GM12801 (cell line): ENCODE results near the gene SH3BP1.

Experiments
- CTCF ChIP-seq: IDR thresholded peaks from one replicate; pipeline ENCODE4 v1.5.1; 2011; ENCODE audit warnings: control low read depth; ENCODE audit not compliant: insufficient read length; ENCODE audit errors: extremely low read depth

Gene SH3BP1

DNA sequence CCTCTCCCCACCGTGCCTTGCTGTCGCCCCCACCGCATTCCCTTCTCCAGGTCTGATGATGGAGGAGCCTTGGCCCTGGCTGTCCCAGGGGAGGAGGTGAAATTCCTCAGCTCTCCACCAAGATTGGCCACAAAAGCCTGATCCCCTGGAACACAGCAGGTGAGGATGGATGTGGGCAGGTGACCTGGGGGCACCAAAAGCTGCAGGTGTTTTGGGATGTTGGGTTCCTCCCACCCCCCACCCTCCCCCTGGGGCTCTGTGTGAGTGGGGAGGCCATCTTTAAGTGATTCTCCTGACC, 58.0 kb downstream of the SH3BP1 start:
- no peak for TF ChIP-seq CTCF

- TF ChIP-seq CTCF: no peak
These were observed 61.8 kb downstream of the SH3BP1 start for GRCh38 chr22:37701141-37701786.

DNA sequence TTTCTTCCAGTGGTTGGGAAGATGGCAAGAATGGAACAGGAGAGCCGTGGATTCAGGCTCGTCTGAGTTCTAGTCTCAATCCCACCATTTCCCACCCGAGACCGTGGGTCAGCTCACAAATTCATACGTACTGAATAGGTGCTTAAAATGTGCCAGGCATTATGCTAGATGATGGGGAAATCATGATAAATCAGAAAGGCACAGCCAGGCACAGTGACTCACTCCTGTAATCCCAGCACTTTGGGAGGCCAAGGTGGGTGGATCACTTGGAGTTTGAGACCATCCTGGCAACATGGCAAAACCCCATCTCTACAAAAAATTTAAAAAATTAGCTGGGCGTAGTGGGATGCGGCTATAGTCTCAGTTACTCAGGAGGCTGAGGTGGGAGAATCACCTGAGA, 64.4 kb downstream of the SH3BP1 start:
- TF ChIP-seq CTCF: no peak

DNA sequence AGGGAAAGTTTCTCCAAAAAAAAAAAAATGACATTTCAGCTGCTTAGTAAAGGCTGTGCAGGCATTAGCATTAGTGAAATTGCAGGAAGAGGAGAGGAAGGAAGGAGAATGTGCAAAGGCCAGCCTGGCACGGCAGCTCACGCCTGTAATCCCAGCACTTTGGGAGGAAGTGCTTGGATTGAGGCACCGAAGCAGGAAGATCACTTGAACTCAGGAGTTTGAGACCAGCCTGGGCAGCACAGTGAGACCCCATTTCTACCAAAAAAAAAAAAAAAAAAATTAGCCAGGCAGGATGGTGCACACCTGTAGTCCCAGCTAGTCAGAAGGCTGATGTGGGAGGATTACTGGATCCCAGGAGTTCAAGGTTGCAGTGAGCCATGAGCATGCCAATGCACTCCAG, 65.2 kb downstream of the SH3BP1 start:
- TF ChIP-seq CTCF: no peak

- TF ChIP-seq CTCF: no peak
These were observed 65.7 kb downstream of the SH3BP1 start for GRCh38 chr22:37705205-37705604.
